ENCODE data around the gene OGFR. TPM values are rescaled to one million over a fixed set of nuclear protein-coding genes. Genes with fewer than 3 reads are reported as not detected.
A peak's percentile ranks its signal among the peaks of the same experiment; 100 is the strongest.

The OGFR gene
- total RNA-seq, 1 donor from 2014 or later = 50.8 TPM

GRCh38 chr20:62860924-62861691 lies 56.5 kb downstream of the OGFR start:
- no peak for DNase-seq (ENCODE audit: low spot score)

GRCh38 chr20:62861726-62862336 lies 57.2 kb downstream of the OGFR start, which contains the start of gene TCFL5:
TSS of gene TCFL5 (minus strand) at chr20:62861822. CDS start at chr20:62861670, 152 bp downstream.
- peak; percentile 91 for DNase-seq (ENCODE audit: low spot score)

Other genes starting within 250 kb of the OGFR start
- gene SLCO4A1, start 162.3 kb upstream of the OGFR start, total RNA-seq = 5.9 TPM
- 0.40 TPM for gene NTSR1, start 96.0 kb upstream of the OGFR start, total RNA-seq
- 8.9 TPM for gene MRGBP, start 8.4 kb upstream of the OGFR start, total RNA-seq
- gene COL9A3, start 12.2 kb downstream of the OGFR start, total RNA-seq = 3.6 TPM
- gene TCFL5, start 57.0 kb downstream of the OGFR start, total RNA-seq = 8.2 TPM
- gene DIDO1, start 121.7 kb downstream of the OGFR start, total RNA-seq = 61.1 TPM
- gene GID8, start 133.3 kb downstream of the OGFR start, total RNA-seq = 32.9 TPM
- gene SLC17A9, start 147.9 kb downstream of the OGFR start, total RNA-seq = 19.8 TPM
- not detected for gene BHLHE23, start 202.1 kb downstream of the OGFR start, total RNA-seq

Measured in mucosa of gallbladder (tissue), 1 donor.